Keratinocyte (primary cell): ENCODE results near the gene ELP6. TPM values are rescaled to one million over a fixed set of nuclear protein-coding genes. Genes with fewer than 3 reads are reported as not detected.

ENCODE experiments used
- DNase-seq: peaks from one replicate; pipeline ENCODE4 v3.0.0-alpha.2; 2011; ENCODE audit warnings: low read depth, missing footprints, low spot score
- FAIRE-seq: peaks from 2 replicates; lab custom pipeline; 2011; peaks lifted over from hg19 to GRCh38; lab: Jason Lieb, UNC
- H2AFZ ChIP-seq: 2 replicates; pipeline ENCODE4 v1.6.0; 2012; ENCODE audit warnings: low read length, control low read depth, inconsistent platforms; ENCODE audit not compliant: control insufficient read depth
- H3K27ac ChIP-seq: 2 replicates; pipeline ENCODE4 v1.5.1; 2011; ENCODE audit warnings: low read length; ENCODE audit not compliant: control insufficient read depth, insufficient read depth
- H3K27me3 ChIP-seq: 3 replicates; pipeline ENCODE4 v1.6.0; 2011; ENCODE audit warnings: low read length; ENCODE audit not compliant: control insufficient read depth, insufficient read depth; ENCODE audit errors: extremely low read depth
- H3K36me3 ChIP-seq, 2 experiments: 2 replicates in 1 of 2; 3 replicates in 1 of 2; pipeline ENCODE4 v1.5.1; 2011; ENCODE audit warnings: low read length in 2 of 2, mild to moderate bottlenecking in 1 of 2; ENCODE audit not compliant: control insufficient read depth in 2 of 2, insufficient read depth in 2 of 2; ENCODE audit errors: extremely low read depth in 1 of 2
- H3K4me1 ChIP-seq: 3 replicates; pipeline ENCODE4 v1.5.1; 2011; ENCODE audit warnings: low read length; ENCODE audit not compliant: control insufficient read depth, insufficient read depth; ENCODE audit errors: extremely low read depth
- H3K4me2 ChIP-seq: 3 replicates; pipeline ENCODE4 v1.6.0; 2011; ENCODE audit warnings: low read depth, low read length; ENCODE audit not compliant: control insufficient read depth, insufficient read depth; ENCODE audit errors: extremely low read depth
- H3K4me3 ChIP-seq, 3 experiments: fragments of 200-600 bp in 1 of 3; sonication (generic) in 1 of 3; 2 replicates in 2 of 3; 3 replicates in 1 of 3; pipeline ENCODE4 v1.5.1; 2011 to 2016; ENCODE audit warnings: low read length in 3 of 3, mild to moderate bottlenecking in 3 of 3, control low read depth in 2 of 3, inconsistent platforms in 1 of 3, low read depth in 1 of 3, mixed read lengths in 1 of 3, mixed run types in 1 of 3, moderate library complexity in 1 of 3; ENCODE audit not compliant: control insufficient read depth in 2 of 3, insufficient read depth in 2 of 3; ENCODE audit errors: extremely low read depth in 1 of 3
- H3K79me2 ChIP-seq: 2 replicates; pipeline ENCODE4 v1.6.0; 2012; ENCODE audit warnings: low read length; ENCODE audit not compliant: control insufficient read depth, insufficient read depth
- H3K9ac ChIP-seq: 3 replicates; pipeline ENCODE4 v1.6.0; 2011; ENCODE audit warnings: low read length; ENCODE audit not compliant: control insufficient read depth, insufficient read depth; ENCODE audit errors: extremely low read depth
- H3K9me1 ChIP-seq: 3 replicates; pipeline ENCODE4 v1.6.0; 2011; ENCODE audit warnings: low read length; ENCODE audit not compliant: control insufficient read depth, insufficient read depth; ENCODE audit errors: extremely low read depth
- H3K9me3 ChIP-seq: 2 replicates; pipeline ENCODE4 v1.5.1; 2012; ENCODE audit warnings: low read depth, low read length; ENCODE audit not compliant: control insufficient read depth
- H4K20me1 ChIP-seq: 3 replicates; pipeline ENCODE4 v1.6.0; 2011; ENCODE audit warnings: low read length; ENCODE audit not compliant: control insufficient read depth, insufficient read depth; ENCODE audit errors: extremely low read depth
- EZH2 ChIP-seq: IDR thresholded peaks from one replicate; pipeline ENCODE4 v1.6.1; 2012; ENCODE audit warnings: inconsistent platforms, mild to moderate bottlenecking, low read length, moderate library complexity
- dilution Hi-C: fragments of 300-500 bp; cut with MboI; formaldehyde crosslinking; loops from one replicate; pipeline ENCODE4 v1.7.0; 2020; ENCODE audit warnings: low sequenced_read_pairs; ENCODE audit not compliant: extremely low pct_ligation_motif_present
- polyA plus RNA-seq, 5 experiments: library from polyadenylated mRNA; depleted of rRNA in 3 of 5; stranded (reverse) in 3 of 5; stranded (forward) in 1 of 5; unstranded in 1 of 5; fragments of >200 nt; gene quantifications; 1 replicate in 1 of 5; 2 replicates in 3 of 5; 3 replicates in 1 of 5; pipeline versions ENCODE4 v1.2.1 to v1.2.3, GENCODE V29; 2011 to 2012; ENCODE audit warnings: missing spikeins in 2 of 5, low read depth in 1 of 5, low replicate concordance in 1 of 5
- TF ChIP-seq, protein P1 (sequence below), 3 experiments: IDR thresholded peaks in 1 of 3; conservative IDR thresholded peaks in 1 of 3; optimal IDR thresholded peaks in 1 of 3; 2 replicates in 2 of 3; 3 replicates in 1 of 3; pipeline versions ENCODE3 to v1.5.1; 2011; ENCODE audit warnings: low read length in 3 of 3, mild to moderate bottlenecking in 3 of 3, moderate library complexity in 2 of 3, control low read depth in 1 of 3, inconsistent platforms in 1 of 3; ENCODE audit not compliant: insufficient read depth in 2 of 3; ENCODE audit errors: extremely low read depth in 1 of 3

Gene ELP6
- polyA plus RNA-seq, 1 donor (not counting 4 experiments of a cell fraction or from before 2014, with no cell fraction given) = 65.8 TPM

DNA sequence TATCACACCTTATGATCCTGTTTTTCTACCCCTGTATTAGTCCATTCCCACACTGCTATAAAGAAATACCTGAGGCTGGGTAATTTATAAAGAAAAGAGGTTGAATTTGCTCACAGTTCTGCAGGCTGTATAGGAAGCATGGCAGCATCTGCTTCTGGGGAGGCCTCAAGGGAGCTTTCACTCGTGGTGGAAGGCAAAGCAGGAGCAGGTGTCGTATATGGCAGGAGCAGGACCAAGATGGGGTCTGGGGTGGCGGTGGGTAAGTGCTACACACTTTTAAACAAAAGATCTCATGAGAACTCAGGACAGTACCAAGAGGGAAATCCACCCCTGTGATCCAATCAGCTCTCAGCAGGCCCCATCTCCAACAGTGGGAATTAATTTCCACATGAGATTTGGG lies 22.3 kb downstream of the ELP6 start:
- FAIRE-seq (no peak), DNase-seq (no peak)
- H3K9ac ChIP-seq = no peak overlapping the region
- H3K4me2 ChIP-seq = no peak overlapping the region
- H3K4me1 ChIP-seq = no peaks in the 10 kb centered on the region
- no peaks in the 10 kb centered on the region for H3K27me3 ChIP-seq
- H3K27ac ChIP-seq = no peak overlapping the region
- dilution Hi-C loops = no loop called here
- no peaks in the 10 kb centered on the region for H3K9me3 ChIP-seq
- H3K4me3 ChIP-seq = no peak overlapping the region
- H3K36me3 ChIP-seq = peaks cover 9 to 11% of the 10 kb centered on the region in 2 experiments
- no peak overlapping the region for H2AFZ ChIP-seq
- TF ChIP-seq, protein P1, sequence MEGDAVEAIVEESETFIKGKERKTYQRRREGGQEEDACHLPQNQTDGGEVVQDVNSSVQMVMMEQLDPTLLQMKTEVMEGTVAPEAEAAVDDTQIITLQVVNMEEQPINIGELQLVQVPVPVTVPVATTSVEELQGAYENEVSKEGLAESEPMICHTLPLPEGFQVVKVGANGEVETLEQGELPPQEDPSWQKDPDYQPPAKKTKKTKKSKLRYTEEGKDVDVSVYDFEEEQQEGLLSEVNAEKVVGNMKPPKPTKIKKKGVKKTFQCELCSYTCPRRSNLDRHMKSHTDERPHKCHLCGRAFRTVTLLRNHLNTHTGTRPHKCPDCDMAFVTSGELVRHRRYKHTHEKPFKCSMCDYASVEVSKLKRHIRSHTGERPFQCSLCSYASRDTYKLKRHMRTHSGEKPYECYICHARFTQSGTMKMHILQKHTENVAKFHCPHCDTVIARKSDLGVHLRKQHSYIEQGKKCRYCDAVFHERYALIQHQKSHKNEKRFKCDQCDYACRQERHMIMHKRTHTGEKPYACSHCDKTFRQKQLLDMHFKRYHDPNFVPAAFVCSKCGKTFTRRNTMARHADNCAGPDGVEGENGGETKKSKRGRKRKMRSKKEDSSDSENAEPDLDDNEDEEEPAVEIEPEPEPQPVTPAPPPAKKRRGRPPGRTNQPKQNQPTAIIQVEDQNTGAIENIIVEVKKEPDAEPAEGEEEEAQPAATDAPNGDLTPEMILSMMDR (optimal IDR thresholded peaks at IDR 0.05 in 1 of 3, IDR thresholded peaks at IDR 0.05 in 1 of 3, conservative IDR thresholded peaks at IDR 0.05 in 1 of 3; ENCODE audit: extremely low read depth in 1 of 3, insufficient read depth in 2 of 3, low read length in 3 of 3) = no peak
- TF ChIP-seq EZH2 = no peak
- no peaks in the 10 kb centered on the region for H3K79me2 ChIP-seq
- H4K20me1 ChIP-seq = no peaks in the 10 kb centered on the region
- no peaks in the 10 kb centered on the region for H3K9me1 ChIP-seq

- Histone ChIP-seq H3K4me2 (no peak overlapping the region), H3K36me3 (peaks cover 0 to 4% of the 10 kb centered on the region in 2 experiments), H3K4me1 (no peaks in the 10 kb centered on the region), H3K27me3 (no peaks in the 10 kb centered on the region), H3K79me2 (no peaks in the 10 kb centered on the region), H4K20me1 (no peaks in the 10 kb centered on the region), H3K9me3 (no peaks in the 10 kb centered on the region), H3K9me1 (no peaks in the 10 kb centered on the region), H3K4me3 (no peak overlapping the region), H3K9ac (no peak overlapping the region), H2AFZ (no peak overlapping the region), H3K27ac (no peak overlapping the region)
- FAIRE-seq = no peak
- no peak for DNase-seq
- dilution Hi-C loops = no loop called here
- TF ChIP-seq, protein P1 (optimal IDR thresholded peaks at IDR 0.05 in 1 of 3, IDR thresholded peaks at IDR 0.05 in 1 of 3, conservative IDR thresholded peaks at IDR 0.05 in 1 of 3; ENCODE audit: extremely low read depth in 1 of 3, insufficient read depth in 2 of 3, low read length in 3 of 3) = no peak
- no peak for TF ChIP-seq EZH2
Measured at GRCh38 chr3:47487265-47487664, 26.2 kb downstream of the ELP6 start.
